Activated CD4-positive, alpha-beta T cell treated with anti-CD3 and anti-CD28 coated beads, Interleukin-2, amount 50 U/mL, for 48 hours (primary cell): ENCODE measurements around the gene TIAM1.
A peak's percentile ranks its signal among the peaks of the same experiment; 100 is the strongest.

Experiments
- DNase-seq, 2 experiments: peaks; one replicate each; pipeline ENCODE4 v3.0.0-alpha.2; 2020

Gene TIAM1, protein sequence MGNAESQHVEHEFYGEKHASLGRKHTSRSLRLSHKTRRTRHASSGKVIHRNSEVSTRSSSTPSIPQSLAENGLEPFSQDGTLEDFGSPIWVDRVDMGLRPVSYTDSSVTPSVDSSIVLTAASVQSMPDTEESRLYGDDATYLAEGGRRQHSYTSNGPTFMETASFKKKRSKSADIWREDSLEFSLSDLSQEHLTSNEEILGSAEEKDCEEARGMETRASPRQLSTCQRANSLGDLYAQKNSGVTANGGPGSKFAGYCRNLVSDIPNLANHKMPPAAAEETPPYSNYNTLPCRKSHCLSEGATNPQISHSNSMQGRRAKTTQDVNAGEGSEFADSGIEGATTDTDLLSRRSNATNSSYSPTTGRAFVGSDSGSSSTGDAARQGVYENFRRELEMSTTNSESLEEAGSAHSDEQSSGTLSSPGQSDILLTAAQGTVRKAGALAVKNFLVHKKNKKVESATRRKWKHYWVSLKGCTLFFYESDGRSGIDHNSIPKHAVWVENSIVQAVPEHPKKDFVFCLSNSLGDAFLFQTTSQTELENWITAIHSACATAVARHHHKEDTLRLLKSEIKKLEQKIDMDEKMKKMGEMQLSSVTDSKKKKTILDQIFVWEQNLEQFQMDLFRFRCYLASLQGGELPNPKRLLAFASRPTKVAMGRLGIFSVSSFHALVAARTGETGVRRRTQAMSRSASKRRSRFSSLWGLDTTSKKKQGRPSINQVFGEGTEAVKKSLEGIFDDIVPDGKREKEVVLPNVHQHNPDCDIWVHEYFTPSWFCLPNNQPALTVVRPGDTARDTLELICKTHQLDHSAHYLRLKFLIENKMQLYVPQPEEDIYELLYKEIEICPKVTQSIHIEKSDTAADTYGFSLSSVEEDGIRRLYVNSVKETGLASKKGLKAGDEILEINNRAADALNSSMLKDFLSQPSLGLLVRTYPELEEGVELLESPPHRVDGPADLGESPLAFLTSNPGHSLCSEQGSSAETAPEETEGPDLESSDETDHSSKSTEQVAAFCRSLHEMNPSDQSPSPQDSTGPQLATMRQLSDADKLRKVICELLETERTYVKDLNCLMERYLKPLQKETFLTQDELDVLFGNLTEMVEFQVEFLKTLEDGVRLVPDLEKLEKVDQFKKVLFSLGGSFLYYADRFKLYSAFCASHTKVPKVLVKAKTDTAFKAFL (N-terminal part only)

DNA sequence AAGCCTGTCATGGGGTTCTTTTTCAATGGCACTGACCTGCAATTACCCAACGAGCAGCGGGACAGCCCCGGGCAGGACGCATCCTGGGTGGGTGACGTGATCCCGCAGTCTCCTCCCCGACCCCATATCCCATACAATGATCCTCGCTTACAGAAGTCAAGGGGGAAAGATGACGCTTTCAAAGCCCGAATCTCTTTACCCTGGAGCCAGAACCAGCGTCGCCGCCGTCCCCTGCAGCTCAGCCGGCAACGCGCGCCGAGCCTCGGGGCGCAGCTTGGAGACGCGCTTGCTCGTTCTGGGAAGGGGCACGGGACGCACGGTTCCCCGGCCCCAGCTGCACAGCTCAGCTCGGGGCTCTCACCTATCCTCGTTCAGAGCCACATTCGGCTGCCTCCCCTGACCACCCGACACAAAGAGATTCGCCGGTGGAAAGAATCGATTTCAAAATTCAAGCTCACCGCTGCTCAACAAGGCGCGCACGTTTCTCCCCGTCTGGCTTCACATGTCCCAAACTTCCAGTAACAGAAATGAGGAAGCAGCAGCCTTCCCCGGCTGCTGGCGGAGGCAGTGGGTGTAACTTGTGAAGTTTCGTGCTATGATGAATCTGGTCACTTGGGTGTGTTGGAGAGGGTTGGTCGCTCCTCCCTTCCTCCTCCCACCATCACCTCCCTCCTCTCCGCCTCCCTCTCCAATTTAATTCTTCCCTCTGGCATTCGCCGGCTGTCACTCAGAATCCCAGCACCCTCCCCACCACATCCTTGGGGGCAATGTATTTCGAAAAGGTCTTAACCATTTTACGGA, at the start of gene TIAM1:
TIAM1 (minus strand) TSS at position 582 of the 801 bp plus-strand sequence. CDS start 77,289 bp downstream, outside the sequence.
- DNase-seq, result peak; percentile 43 to 59

DNA sequence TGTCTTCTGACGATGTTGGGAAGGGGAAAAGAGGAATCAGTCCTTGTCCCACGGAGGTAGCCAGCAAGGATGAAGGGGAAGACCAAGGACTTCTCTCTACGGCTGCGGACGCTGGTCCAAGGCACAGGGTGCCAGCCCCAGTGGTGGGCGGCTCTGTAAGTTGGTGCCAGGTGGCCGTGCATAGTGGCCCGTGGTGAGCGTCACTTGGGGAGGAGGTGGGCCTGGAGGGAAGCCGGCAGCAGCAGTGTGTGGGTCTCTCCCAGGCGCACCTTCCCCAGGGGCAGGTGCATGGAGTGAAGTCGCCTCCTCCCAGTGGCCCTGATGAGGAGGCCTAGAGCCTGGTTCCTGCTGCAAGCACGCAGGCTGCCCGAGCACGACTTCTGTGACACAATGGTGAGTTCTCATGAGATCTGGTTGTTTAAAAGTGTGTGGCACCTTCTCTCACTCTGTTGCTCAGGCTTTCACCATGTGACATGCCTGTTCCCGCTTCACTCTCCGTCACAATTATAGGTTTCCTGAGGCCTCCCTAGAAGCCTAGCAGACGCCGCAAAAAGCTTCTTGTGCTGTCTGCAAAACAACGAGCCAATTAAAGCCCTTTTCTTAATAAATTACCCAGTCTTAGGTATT, 43.6 kb upstream of the TIAM1 start:
- no peak for DNase-seq

GRCh38 chr21:31386006-31386405, 41.9 kb upstream of the TIAM1 start:
- no peak for DNase-seq

GRCh38 chr21:31383770-31384169, 39.7 kb upstream of the TIAM1 start:
- DNase-seq, result no peak

DNA sequence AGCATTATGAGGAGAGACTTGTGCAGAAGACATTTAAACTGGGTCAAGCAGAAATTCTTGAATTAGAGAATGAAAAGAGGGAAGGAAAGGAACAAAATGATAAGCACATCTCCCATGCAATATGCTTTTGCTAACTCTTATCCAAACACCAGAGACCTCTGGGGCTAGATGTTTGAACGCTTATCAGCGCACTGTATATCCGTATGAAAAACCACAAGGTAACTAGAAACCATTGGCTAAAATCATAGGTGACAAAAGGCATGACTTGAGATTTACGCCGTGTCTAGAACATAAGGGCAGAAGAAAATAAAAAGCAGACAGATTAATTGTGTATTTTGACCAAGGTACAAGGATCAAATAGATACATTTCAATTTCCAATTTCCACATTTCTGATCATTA, 38.0 kb upstream of the TIAM1 start:
- no peak for DNase-seq

- DNase-seq, result no peak
These were observed 32.2 kb upstream of the TIAM1 start for GRCh38 chr21:31376301-31376700.

- no peak for DNase-seq
These were observed 30.3 kb upstream of the TIAM1 start for GRCh38 chr21:31374395-31374794.

GRCh38 chr21:31372471-31372765, 28.4 kb upstream of the TIAM1 start:
- no peak for DNase-seq

GRCh38 chr21:31371715-31372470, 27.8 kb upstream of the TIAM1 start:
- DNase-seq, result no peak

- no peak for DNase-seq
These were observed 27.0 kb upstream of the TIAM1 start for GRCh38 chr21:31370893-31371544.

DNA sequence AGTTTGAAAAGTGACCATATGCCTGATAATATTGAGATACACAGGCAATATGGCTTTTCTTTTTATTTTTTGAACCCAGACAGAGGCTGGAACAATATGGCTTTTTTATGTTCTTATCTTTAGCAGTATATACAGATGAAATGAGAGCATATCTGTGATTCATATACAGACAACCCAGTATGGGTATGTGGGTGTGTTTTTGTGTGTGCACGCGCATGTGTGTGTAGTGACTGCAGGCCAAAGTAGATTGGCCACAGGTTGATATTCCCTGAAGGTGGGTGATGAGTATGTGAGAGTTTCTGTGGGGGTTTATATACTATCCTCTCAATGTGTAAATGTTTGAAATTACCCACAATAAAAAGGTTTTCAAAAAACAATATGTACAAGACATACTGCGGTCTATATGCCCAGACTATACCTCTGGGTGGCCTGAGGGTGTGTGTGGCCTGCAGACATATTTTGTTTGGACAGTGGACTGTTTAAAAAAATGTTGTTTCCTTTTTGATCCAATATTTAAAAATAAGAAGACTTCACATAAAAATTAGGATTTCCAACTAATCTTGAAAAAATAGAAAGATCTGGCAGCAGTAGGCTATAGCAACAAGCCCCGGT, 26.3 kb upstream of the TIAM1 start:
- DNase-seq, result no peak

DNA sequence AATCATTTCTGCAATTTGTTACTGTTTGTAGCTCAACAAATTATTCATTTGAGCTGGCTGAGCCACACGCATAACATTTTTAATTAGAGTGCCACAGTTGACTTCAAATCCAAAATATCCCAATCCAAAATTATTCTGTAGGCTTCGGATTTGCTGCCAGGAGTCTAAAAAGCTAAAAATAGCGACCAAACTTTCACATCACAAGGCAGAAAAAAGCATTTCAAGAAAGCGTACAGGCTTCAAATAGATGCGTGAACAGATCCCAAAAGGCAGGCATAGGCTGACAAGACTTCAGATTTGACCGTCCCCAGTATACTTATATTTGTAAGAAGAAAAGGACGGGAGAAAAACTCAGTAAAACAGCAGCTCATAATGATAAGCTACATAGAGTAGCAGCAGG, 24.3 kb upstream of the TIAM1 start:
- no peak for DNase-seq

DNA sequence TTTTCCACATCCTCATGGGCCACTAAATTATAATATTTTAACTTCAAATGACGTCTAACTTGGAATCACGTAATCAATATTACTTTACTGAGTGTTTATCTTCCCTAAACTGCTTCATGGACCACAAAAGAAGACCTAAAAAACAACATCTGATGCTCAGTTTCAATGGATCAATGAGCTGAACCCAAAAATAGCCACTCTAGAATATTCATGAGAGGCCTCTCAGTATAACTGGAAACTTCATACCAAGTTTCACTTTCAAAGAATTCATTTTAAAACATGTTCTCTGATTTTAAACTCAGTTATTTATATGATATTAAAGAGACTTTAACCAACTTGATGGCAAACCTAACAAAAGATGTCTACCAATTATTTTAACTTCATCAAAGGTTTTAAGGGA, 23.7 kb upstream of the TIAM1 start:
- DNase-seq, result no peak

GRCh38 chr21:31366825-31367224, 22.8 kb upstream of the TIAM1 start:
- no peak for DNase-seq

GRCh38 chr21:31364253-31364945, 20.3 kb upstream of the TIAM1 start:
- no peak for DNase-seq

GRCh38 chr21:31363720-31364119, 19.7 kb upstream of the TIAM1 start:
- DNase-seq, result no peak

- DNase-seq, result no peak
These were observed 16.7 kb upstream of the TIAM1 start for GRCh38 chr21:31360717-31361116.

DNA sequence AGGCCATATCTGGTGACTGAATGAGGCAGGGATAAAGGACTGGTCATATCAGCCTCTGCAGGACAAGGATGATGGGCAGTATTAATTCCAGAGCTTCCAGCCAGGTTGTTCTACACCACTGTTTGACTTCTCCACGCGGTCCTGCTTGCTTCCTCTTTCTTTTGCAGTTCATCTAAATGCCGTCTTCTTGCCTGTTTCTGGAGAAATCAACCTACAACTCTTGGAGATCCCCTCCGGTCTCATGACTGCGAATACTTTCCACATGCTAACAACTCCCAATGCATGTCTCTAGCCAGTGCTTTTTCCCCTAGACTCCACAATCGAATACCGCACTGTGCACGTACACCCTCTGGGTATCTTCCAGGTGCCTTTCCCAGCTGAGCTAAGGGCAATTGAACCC, 14.1 kb upstream of the TIAM1 start:
- DNase-seq, result no peak

DNA sequence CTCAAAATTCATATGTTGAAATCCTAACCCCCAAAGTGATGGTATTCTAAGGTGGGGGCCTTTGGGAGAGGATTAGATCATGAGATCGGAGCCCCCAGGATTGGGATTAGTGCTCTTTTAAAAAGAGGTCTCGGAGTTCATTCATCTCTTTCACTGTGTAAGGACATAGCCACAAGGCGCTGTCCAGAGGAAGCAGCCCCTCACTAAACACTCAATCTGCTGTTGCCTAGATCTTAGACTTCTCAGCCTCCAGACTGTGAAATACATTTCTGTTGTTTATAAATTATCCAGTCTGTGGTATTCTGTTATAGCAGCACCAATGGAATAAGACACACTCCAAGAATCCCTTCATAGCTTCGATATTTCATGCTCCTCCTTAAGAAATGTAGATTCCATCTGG, 12.4 kb upstream of the TIAM1 start:
- no peak for DNase-seq
